GM19025 (cell line): Measurements from ENCODE around the gene TMED10.
A peak's percentile ranks its signal among the peaks of the same experiment; 100 is the strongest.

ENCODE experiments used
- ATAC-seq: cut with Tn5 transposase; IDR thresholded peaks from one replicate; pipeline ENCODE4 v1.9.1; 2021; ENCODE audit warnings: mild to moderate bottlenecking, low read depth, moderate library complexity; ENCODE audit not compliant: unreplicated experiment

TMED10 gene

GRCh38 chr14:75176142-75176820 lies at the start of gene TMED10:
Gene TMED10 (minus strand): TSS chr14:75176612. CDS start chr14:75176579, 33 bp downstream.
- ATAC-seq = peak; percentile 60

DNA sequence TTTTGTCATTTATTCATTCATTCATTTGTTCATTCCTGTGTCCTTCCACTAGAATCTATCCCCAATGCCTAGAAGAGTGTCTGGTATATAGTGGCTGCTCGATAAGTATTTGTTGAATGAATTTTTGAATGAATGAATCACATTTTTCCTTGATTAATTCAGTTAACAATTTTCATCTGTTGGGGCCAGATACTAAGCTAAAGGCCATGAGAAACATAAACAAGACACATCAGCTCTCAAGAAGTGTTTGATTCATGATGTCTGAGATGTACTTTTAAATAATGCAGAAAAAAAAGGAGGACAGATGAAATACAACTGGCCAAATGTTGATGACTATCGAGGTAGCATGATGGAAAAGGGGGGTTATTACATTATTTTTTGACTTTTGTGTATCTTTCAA lies 48.1 kb upstream of the TMED10 start:
- ATAC-seq = no peak

DNA sequence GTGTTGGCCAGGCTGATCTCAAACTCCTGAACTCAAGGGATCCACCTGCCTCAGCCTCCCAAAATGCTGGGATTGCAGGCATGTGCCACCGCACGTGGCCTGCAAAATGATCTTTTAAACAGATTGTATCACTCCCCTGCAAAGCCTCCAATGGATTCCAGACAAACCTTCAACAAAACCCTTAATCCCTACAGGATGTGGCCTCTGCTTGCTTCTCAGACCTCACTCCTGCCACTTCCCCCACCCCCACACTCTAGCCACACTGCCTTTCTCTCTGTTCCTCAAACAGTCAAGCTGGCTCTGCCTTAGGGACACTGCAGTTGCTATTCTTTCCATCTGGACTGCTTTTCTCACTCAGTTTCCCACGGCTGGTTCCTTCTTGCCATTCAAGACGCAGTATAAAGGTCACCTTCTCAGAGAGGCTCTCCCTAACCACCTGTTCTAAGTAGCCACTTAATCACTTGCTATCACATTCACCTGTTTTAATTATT lies 47.3 kb upstream of the TMED10 start:
- ATAC-seq = no peak

DNA sequence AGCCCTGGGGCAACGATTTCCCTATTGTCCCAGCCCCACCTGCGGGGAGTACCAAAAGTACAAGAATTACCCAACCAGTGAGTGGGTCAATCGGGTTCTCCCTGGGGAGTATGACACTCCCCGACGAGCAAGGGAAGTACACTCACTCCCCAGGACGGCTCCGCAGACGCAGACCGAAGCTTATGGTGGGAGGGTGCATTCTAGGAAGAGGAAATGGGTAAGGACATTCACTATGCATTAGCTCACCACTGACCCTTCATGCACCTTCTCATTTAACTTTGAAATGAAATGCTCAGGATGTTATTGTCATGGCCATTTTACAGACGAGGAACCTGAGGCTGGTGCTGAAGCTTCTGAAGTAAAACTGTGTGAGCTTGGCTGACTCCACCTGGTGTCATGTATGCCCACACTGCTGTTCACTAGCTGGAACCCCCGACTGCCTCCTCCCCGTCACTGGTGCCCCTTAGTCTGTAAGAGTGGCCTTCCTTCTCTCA lies 45.8 kb upstream of the TMED10 start:
- ATAC-seq = peak; percentile 57

- ATAC-seq = no peak
These were observed 45.4 kb upstream of the TMED10 start for GRCh38 chr14:75221797-75222196.

GRCh38 chr14:75220156-75220555 lies 43.7 kb upstream of the TMED10 start:
- no peak for ATAC-seq

- no peak for ATAC-seq
These were observed 41.2 kb upstream of the TMED10 start for GRCh38 chr14:75217508-75218206.

DNA sequence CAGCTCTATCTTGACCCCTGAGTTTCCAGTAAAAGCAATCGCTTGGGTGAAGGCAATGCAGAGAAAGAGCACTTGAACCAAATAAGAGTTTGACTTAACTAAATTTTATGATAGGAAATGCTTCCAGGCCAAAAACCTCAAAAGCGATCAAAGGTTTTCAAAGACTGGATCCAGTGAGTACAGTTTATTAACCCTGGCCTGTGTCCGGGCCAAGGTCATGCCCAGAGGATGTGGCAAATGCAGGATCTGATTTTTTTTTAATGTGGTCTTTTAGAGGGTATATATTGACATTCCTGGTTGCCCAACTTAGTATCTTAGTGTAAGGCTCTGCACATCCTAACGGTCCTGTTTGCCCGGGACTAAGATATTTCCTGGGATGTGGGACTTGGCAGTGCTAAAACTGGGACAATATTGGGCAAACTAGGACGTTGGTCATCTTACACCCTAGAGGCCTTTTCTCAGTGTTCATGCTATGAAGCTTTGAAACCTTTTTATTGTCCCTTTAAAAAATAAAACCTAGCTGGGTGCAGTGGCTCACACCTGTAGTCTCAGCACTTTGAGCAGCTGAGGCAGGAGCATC lies 40.1 kb upstream of the TMED10 start:
- ATAC-seq = no peak

GRCh38 chr14:75215520-75215919 lies 39.1 kb upstream of the TMED10 start:
- ATAC-seq = no peak

GRCh38 chr14:75214558-75214957 lies 38.1 kb upstream of the TMED10 start:
- ATAC-seq = no peak

GRCh38 chr14:75213172-75213571 lies 36.8 kb upstream of the TMED10 start:
- ATAC-seq = no peak

DNA sequence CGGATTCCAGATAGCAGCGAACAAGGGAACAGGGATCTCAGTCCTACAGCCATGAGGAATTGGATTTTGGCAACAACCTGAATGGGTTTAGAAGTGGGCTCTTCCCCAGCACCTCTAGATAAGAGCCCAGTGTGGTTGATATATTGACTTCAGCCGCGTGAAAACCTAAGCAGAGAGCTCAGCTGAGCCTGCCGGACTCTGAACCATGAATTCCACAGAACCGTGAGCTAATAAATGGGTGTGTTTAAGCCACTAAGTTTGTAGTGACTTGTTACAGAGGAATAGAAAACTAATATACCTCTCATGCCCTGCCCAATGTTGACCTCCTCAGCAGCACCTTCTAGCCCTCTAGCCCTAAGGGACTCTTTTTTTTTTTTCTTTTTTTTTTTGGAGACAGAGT lies 32.4 kb upstream of the TMED10 start:
- ATAC-seq = no peak

DNA sequence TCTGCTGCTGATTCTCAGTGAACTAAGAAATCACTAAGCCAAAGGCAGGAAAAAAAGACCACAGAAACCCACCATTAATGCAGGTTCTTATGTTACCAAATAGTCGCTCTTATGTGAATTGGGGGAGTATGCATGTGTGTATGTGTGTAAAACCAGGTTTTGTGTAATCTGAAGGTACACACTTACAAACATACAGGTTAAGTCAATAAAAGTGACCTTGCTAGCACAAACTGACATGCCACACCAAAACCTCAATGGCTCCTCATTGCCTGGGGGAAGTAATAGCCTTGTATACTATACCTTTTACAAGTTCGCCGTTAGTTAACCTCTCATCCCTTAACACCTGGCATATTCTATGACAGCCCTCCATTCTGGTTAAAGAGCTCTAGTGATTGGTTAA lies 29.8 kb upstream of the TMED10 start:
- no peak for ATAC-seq

DNA sequence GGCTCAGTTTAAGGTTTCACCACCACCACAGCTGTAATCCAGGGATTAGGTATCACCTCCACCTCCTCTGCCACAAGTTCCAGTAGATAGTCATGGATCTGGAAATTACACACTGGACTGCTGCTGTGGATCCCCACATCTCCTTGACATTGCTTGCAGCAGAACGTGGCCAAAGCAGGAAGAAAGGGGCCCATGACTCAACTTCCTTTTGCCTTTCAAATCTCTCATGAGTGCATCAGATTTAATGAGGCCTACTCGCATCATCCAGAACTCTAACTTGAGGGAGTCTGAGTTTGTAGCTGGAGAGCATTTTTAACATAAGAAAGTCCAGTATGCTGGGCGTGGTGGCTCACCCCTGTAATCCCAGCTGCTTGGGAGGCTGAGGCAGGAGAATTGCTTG lies 29.2 kb upstream of the TMED10 start:
- ATAC-seq = no peak

DNA sequence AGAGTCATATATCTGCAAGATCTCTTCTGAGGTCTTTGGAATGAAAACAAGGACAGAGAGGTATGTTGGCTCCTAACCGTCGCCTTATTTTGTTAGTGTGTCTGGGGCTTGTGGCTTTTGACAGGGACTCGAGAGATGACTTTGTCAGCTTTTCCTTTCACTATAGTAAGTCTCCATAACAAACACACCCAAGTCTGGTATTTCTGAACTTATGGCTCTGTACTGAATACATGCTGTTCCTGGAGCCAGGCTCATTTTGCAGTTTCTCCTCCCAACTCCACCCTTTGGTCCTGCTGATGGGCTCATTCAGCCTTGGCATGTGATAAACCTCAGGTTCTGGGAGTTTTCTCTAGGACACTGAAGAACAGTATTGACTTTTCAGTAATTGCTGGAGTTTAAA lies 27.7 kb upstream of the TMED10 start:
- ATAC-seq = no peak

DNA sequence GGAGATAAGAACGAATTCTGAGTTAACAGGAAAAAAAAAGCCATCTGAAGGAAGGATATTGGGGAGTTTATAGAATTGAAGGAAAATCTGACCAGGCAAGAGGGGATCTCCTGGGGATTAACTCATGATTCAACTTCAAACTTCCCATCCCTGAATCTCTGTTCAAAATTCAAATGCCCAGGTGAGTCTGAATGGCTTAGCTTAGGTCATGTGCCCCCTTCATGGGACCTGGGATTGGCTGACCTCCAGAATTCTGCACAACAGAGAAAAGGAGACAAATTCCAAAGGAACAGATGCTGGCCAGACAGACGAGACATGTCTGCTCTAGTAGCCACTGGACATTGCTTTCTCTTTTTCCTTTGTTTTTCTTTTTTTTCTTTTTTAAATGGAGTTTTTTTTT lies 26.2 kb upstream of the TMED10 start:
- no peak for ATAC-seq

DNA sequence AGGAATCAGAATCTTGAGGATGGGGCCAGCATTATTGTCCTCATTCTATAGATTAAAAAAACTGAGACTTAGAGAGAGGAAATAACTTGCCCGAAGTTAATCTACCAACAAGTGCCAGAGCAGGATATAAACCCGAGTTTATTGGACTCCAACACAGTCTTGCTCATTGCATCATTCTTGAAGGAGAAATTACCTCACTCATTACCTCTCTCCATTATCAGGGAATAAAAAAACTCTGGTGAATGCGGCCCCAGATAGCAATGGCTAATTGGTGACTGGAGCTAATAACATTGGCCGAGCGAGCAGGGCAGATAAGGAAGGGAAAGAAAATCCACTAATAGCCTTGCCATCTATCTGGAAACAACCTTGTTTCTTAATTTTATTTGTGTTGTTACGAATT lies 24.7 kb upstream of the TMED10 start:
- ATAC-seq = no peak

DNA sequence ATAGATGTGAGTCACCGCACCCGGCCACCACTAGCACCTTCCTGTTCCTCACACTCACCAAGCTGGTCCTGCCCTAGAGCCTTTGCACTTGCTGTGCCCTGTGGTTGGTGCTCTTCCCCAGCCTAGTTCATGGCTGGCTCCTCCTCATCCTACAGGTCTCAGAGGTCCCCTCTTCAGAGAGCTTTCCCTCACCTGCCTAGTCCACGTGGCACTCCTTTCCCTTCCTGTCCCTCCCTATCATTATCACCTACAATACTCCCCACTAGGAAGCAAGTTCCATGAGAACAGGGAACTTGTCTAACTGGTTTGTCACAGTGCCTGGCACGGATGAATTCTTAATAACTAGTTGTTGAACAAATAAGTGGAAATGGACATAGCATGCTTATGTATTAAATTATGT lies 24.0 kb upstream of the TMED10 start:
- ATAC-seq = no peak

DNA sequence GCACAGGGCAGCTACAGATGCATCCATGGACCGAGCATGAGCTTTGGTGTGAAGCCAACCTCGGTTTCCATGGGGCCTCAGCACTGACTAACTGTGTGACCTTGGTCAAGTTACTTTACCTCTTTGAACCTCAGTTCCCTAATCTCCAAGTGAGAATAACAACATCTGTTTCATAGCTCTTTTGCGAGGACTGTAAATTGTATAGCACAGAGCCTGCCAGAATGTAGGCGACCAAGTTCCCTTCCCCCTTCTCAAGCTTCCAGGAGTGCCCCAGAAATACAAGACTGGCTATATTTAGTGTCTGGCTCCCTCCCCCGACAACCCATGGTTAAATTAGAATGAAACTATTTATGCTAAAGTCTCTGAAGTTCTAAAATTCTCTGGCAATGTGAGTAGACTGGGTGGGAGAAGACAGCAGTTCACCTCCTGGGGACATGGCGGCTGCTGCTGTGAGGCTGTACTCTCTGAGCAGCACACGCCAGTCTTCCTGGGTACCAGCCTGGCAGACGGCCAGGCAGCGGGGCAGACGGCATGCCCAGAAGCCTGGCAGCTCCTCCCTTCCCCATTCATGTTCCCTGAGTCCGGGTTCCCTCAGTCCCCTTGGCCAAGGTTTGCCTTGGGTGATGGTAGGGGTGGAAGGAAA lies 22.0 kb upstream of the TMED10 start:
- no peak for ATAC-seq

DNA sequence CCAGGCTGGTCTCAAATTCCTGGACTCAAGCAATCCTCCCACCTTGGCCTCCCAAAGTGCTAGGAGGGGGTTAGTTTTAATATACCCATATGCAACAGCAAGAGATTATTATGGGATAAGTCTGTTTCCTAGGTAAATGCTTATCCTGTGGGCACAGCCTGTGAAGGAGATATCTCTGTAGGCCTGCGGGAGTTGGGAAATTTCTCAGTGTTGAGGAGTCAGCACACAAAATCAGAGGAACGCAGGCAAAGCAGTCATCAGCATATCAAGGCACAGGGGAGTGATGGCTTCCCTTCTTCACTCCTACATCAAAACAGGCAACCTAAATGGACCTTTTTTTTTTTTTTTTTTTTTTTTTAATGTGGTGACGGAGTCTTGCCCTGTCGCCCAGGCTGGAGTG lies 20.9 kb upstream of the TMED10 start:
- no peak for ATAC-seq

DNA sequence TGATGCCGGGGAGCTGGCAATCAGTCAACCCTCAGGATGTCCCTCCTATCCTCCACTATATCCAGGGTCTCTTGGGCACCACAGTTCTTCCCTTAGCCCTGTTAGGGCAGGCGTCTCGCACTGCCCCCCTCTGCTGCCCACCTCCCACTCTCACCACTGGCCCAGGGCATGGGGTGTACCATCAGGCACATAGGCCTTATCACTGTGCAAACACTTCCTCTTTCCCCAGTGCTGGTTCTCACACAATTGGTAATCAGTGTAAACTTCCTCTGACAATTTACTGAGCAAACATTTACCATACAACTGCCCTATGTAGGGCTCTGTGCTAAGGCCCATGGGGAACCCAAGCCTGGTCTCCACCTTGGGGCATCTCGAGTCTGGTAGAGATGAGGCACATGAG lies 20.1 kb upstream of the TMED10 start:
- no peak for ATAC-seq
